AG10803 (cell line): Measurements from ENCODE around the gene MEFV.

Experiments used
- DNase-seq: peaks from one replicate; pipeline ENCODE4 v3.0.0; 2010; ENCODE audit warnings: low read depth
- H3K4me3 ChIP-seq: 2 replicates; pipeline ENCODE4 v1.5.1; 2011; ENCODE audit warnings: mild to moderate bottlenecking, low read length, control low read depth
- CTCF ChIP-seq: conservative IDR thresholded peaks from 2 replicates; pipeline ENCODE4 v1.5.1; 2011; ENCODE audit warnings: mild to moderate bottlenecking, low read length, control low read depth, inconsistent platforms

The MEFV gene

GRCh38 chr16:3264137-3265036 lies 8.0 kb upstream of the MEFV start:
- DNase-seq, result peak; percentile 99
- H3K4me3 ChIP-seq, result peak overlapping the region; percentile 87
- peak; percentile 33 for TF ChIP-seq CTCF

GRCh38 chr16:3262517-3262916 lies 6.1 kb upstream of the MEFV start:
- no peak for DNase-seq
- no peak for TF ChIP-seq CTCF
- H3K4me3 ChIP-seq, result no peak overlapping the region

- no peak overlapping the region for H3K4me3 ChIP-seq
- TF ChIP-seq CTCF, result no peak
Observed at GRCh38 chr16:3259836-3260235, 3.4 kb upstream of the MEFV start.

GRCh38 chr16:3256866-3257465 lies 533 bp upstream of the MEFV start:
- no peak overlapping the region for H3K4me3 ChIP-seq
- no peak for TF ChIP-seq CTCF
- peak; percentile 41 for DNase-seq

More at GRCh38 chr16:3259836-3260235, 3.4 kb upstream of the MEFV start:
- DNase-seq, result no peak

- no peak for TF ChIP-seq CTCF
- no peak overlapping the region for H3K4me3 ChIP-seq
- DNase-seq, result no peak
Observed at GRCh38 chr16:3254309-3254708, 2.1 kb downstream of the MEFV start.

- no peak overlapping the region for H3K4me3 ChIP-seq
- TF ChIP-seq CTCF, result no peak
- no peak for DNase-seq
Observed at GRCh38 chr16:3252967-3253366, 3.5 kb downstream of the MEFV start.

- no peak for DNase-seq
- no peak overlapping the region for H3K4me3 ChIP-seq
- no peak for TF ChIP-seq CTCF
Observed at GRCh38 chr16:3249451-3249850, 7.0 kb downstream of the MEFV start.
